SH-SY5Y (cell line): ENCODE data around the gene SELENOM.

Source experiments
- GATA2 ChIP-seq: IDR thresholded peaks from 2 replicates; pipeline ENCODE4 v1.6.1; 2011; ENCODE audit warnings: mild to moderate bottlenecking, low read depth, low read length
- GATA3 ChIP-seq: IDR thresholded peaks from 2 replicates; pipeline ENCODE4 v1.6.1; 2011; ENCODE audit warnings: low read depth, mild to moderate bottlenecking, low read length, moderate library complexity

The SELENOM gene

GRCh38 chr22:31103899-31104694, 3.3 kb downstream of the SELENOM start:
- no peak for TF ChIP-seq GATA2
- TF ChIP-seq GATA3 = no peak

GRCh38 chr22:31103111-31103510, 4.3 kb downstream of the SELENOM start:
- TF ChIP-seq GATA2 = no peak
- no peak for TF ChIP-seq GATA3

- no peak for TF ChIP-seq GATA2
- TF ChIP-seq GATA3 = no peak
Measured at GRCh38 chr22:31102441-31103081, 4.8 kb downstream of the SELENOM start.

- no peak for TF ChIP-seq GATA2
- no peak for TF ChIP-seq GATA3
Measured at GRCh38 chr22:31100762-31101525, 6.4 kb downstream of the SELENOM start.

- TF ChIP-seq GATA3 = no peak
- TF ChIP-seq GATA2 = no peak
Measured at GRCh38 chr22:31099841-31100761, 7.3 kb downstream of the SELENOM start.

- TF ChIP-seq GATA3 (no peak), GATA2 (no peak)
Measured at GRCh38 chr22:31099386-31099785, 8.0 kb downstream of the SELENOM start.

- no peak for TF ChIP-seq GATA3
- no peak for TF ChIP-seq GATA2
Measured at GRCh38 chr22:31098632-31099110, 8.7 kb downstream of the SELENOM start.

GRCh38 chr22:31097941-31098631, 9.3 kb downstream of the SELENOM start:
- TF ChIP-seq GATA3 (no peak), GATA2 (no peak)

GRCh38 chr22:31096657-31097279, 10.6 kb downstream of the SELENOM start:
- TF ChIP-seq GATA2 (no peak), GATA3 (no peak)

- no peak for TF ChIP-seq GATA2
- TF ChIP-seq GATA3 = no peak
Measured at GRCh38 chr22:31095637-31096249, 11.6 kb downstream of the SELENOM start.

- TF ChIP-seq GATA3 (no peak), GATA2 (no peak)
Measured at GRCh38 chr22:31094741-31095140, 12.6 kb downstream of the SELENOM start.

GRCh38 chr22:31094021-31094551, 13.3 kb downstream of the SELENOM start:
- TF ChIP-seq GATA2 = no peak
- no peak for TF ChIP-seq GATA3
